OCI-LY1 (cell line): ENCODE measurements around the gene RASSF8.
"Not testable (repeated sequence)": the region's sequence is repeated elsewhere in the genome, so short reads cannot be mapped to it uniquely, and the experiment has no call there.

Experiments
- H2AFZ ChIP-seq: fragments of 200-600 bp; sonication (generic), shearing (Covaris generic); 2 replicates; pipeline ENCODE4 v1.6.0; 2014; ENCODE audit warnings: antibody characterized with exemption, mild to moderate bottlenecking, low read length
- H3F3A ChIP-seq: fragments of 200-600 bp; sonication (generic), shearing (Covaris generic); 2 replicates; pipeline ENCODE4 v1.6.0; 2014; ENCODE audit warnings: mild to moderate bottlenecking, antibody characterized with exemption, low read length, moderate library complexity; ENCODE audit not compliant: insufficient read depth
- H3K27ac ChIP-seq: fragments of 200-600 bp; sonication (generic); 2 replicates; pipeline ENCODE4 v1.5.1; 2014; ENCODE audit warnings: low read length, mixed run types, mild to moderate bottlenecking, low read depth; ENCODE audit not compliant: poor library complexity, severe bottlenecking
- H3K27me3 ChIP-seq: fragments of 200-600 bp; sonication (generic); 2 replicates; pipeline ENCODE4 v1.6.0; 2014; ENCODE audit warnings: antibody characterized with exemption, mild to moderate bottlenecking, low read length, moderate library complexity; ENCODE audit not compliant: insufficient read depth
- H3K36me3 ChIP-seq: fragments of 200-600 bp; sonication (generic); 2 replicates; pipeline ENCODE4 v1.6.1; 2014; ENCODE audit warnings: mild to moderate bottlenecking, antibody characterized with exemption, low read length, moderate library complexity, mixed read lengths; ENCODE audit not compliant: insufficient read depth
- H3K4me1 ChIP-seq: fragments of 200-600 bp; sonication (generic); 2 replicates; pipeline ENCODE4 v1.5.1; 2014; ENCODE audit warnings: mild to moderate bottlenecking, low read length, moderate library complexity; ENCODE audit not compliant: insufficient read depth, severe bottlenecking
- H3K4me2 ChIP-seq: fragments of 200-600 bp; sonication (generic), shearing (Covaris generic); 2 replicates; pipeline ENCODE4 v1.6.1; 2014; ENCODE audit warnings: low read length
- H3K4me3 ChIP-seq: fragments of 200-600 bp; sonication (generic); 2 replicates; pipeline ENCODE4 v1.5.1; 2014; ENCODE audit warnings: low read length, low read depth, mild to moderate bottlenecking, mixed read lengths; ENCODE audit not compliant: poor library complexity, severe bottlenecking
- H3K79me2 ChIP-seq: fragments of 200-600 bp; shearing (Covaris generic); 2 replicates; pipeline ENCODE4 v1.6.1; 2016; ENCODE audit warnings: mixed run types, low read length, mixed read lengths; ENCODE audit not compliant: insufficient read depth
- H3K9ac ChIP-seq: fragments of 200-600 bp; sonication (generic), shearing (Covaris generic); 2 replicates; pipeline ENCODE4 v1.6.1; 2014; ENCODE audit warnings: mild to moderate bottlenecking, low read length, mixed read lengths
- H3K9me2 ChIP-seq: fragments of 200-600 bp; sonication (generic), shearing (Covaris generic); 2 replicates; pipeline ENCODE4 v1.6.1; 2014; ENCODE audit warnings: low read depth, mild to moderate bottlenecking, low read length, mixed read lengths
- H3K9me3 ChIP-seq: fragments of 200-600 bp; shearing (Covaris generic); 2 replicates; pipeline ENCODE4 v1.6.1; 2014; ENCODE audit warnings: low read length, mixed read lengths
- H4K20me1 ChIP-seq: fragments of 200-600 bp; sonication (generic), shearing (Covaris generic); 2 replicates; pipeline ENCODE4 v1.6.0; 2016; ENCODE audit warnings: mild to moderate bottlenecking, low read length; ENCODE audit not compliant: insufficient read depth
- CTCF ChIP-seq: fragments of 200-600 bp; sonication (generic), shearing (Covaris generic); IDR thresholded peaks from 2 replicates; pipeline ENCODE4 v1.5.1; 2017; ENCODE audit warnings: mild to moderate bottlenecking, antibody characterized with exemption, low read length, moderate library complexity, mixed read lengths
- EZH2 ChIP-seq: fragments of 200-600 bp; sonication (generic), shearing (Covaris generic); IDR thresholded peaks from 2 replicates; pipeline ENCODE4 v1.8.0; 2017; ENCODE audit warnings: borderline replicate concordance, mixed run types, mild to moderate bottlenecking, antibody characterized with exemption, low read length, moderate library complexity, mixed read lengths

Gene RASSF8

DNA sequence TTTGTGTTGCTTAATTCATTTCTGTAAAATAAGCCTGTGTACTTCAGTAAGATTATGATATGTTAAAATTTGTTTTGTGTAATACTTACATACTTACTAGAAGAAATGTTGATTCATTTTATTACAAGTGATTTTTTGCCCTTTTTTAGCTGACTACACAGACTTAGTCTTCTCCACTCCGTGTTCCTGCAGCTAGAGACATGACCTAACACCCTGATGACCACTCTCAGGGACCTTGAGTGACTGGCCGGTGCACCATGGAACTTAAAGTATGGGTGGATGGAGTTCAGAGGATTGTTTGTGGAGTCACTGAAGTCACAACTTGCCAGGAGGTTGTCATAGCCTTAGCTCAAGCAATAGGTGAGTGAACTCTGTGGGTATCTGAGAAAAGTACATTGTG lies 96.6 kb downstream of the RASSF8 start:
- no peaks in the 10 kb centered on the region for H3K36me3 ChIP-seq
- H3K79me2 ChIP-seq, result no peaks in the 10 kb centered on the region
- no peaks in the 10 kb centered on the region for H3K4me1 ChIP-seq
- no peak overlapping the region for H3K4me2 ChIP-seq
- TF ChIP-seq CTCF (no peak), EZH2 (no peak)
- no peaks in the 10 kb centered on the region for H3K9me3 ChIP-seq
- no peak overlapping the region for H3K27ac ChIP-seq
- H3K4me3 ChIP-seq, result no peak overlapping the region
- no peaks in the 10 kb centered on the region for H4K20me1 ChIP-seq
- H3K27me3 ChIP-seq, result no peaks in the 10 kb centered on the region
- H2AFZ ChIP-seq, result no peak overlapping the region
- H3K9me2 ChIP-seq, result no peaks in the 10 kb centered on the region
- no peaks in the 10 kb centered on the region for H3F3A ChIP-seq
- no peak overlapping the region for H3K9ac ChIP-seq

GRCh38 chr12:26056335-26056734 lies 97.9 kb downstream of the RASSF8 start:
- no peaks in the 10 kb centered on the region for H3K9me2 ChIP-seq
- no peaks in the 10 kb centered on the region for H3K27me3 ChIP-seq
- no peak overlapping the region for H3K9ac ChIP-seq
- no peak overlapping the region for H2AFZ ChIP-seq
- no peak overlapping the region for H3K4me3 ChIP-seq
- H3K9me3 ChIP-seq, result no peaks in the 10 kb centered on the region
- H4K20me1 ChIP-seq, result no peaks in the 10 kb centered on the region
- no peaks in the 10 kb centered on the region for H3F3A ChIP-seq
- H3K4me2 ChIP-seq, result no peak overlapping the region
- H3K4me1 ChIP-seq, result no peaks in the 10 kb centered on the region
- no peak overlapping the region for H3K27ac ChIP-seq
- TF ChIP-seq EZH2 (no peak), CTCF (no peak)
- no peaks in the 10 kb centered on the region for H3K79me2 ChIP-seq
- H3K36me3 ChIP-seq, result no peaks in the 10 kb centered on the region

DNA sequence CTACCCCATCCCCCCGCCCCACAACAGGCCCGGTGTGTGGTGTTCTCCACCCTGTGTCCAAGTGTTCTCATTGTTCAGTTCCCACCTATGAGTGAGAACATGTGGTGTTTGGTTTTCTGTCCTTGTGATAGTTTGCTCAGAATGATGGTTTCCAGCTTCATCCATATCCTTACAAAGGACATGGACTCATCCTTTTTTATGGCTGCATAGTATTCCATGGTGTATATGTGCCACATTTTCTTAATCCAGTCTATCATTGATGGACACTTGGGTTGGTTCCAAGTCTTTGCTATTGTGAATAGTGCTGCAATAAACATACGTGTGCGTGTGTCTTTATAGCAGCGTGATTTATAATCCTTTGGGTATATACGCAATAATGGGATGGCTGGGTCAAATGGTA lies 98.8 kb downstream of the RASSF8 start:
- H4K20me1 ChIP-seq, H3K36me3 ChIP-seq, H3K9me2 ChIP-seq, H3K27me3 ChIP-seq, H3K79me2 ChIP-seq, H3K4me3 ChIP-seq, H3F3A ChIP-seq, H3K9ac ChIP-seq, H2AFZ ChIP-seq, H3K9me3 ChIP-seq, H3K27ac ChIP-seq, H3K4me2 ChIP-seq, H3K4me1 ChIP-seq: not testable (repeated sequence)

DNA sequence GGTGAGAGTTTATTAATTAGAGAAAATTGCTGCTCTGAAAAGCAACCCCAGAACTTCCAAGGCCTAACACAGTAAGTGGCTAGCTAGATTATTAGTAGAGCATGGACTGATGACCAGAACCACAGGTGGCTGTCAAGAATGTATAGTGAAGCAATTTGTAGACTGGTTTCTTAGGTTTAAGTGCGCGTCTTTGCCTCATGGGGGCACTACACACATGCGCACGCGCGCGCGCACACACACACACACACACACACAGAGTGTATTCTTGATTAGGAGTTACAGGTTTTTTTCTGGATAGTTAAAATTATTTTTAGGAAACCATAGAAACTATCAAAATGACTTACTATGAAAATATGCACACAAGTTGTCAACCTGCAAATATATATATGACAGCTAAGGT lies 99.8 kb downstream of the RASSF8 start:
- Histone ChIP-seq H3K9ac (no peak overlapping the region), H3K9me3 (no peaks in the 10 kb centered on the region), H3K4me3 (no peak overlapping the region), H3K27ac (no peak overlapping the region), H3F3A (no peaks in the 10 kb centered on the region), H3K9me2 (no peaks in the 10 kb centered on the region), H3K27me3 (no peaks in the 10 kb centered on the region), H3K4me1 (no peaks in the 10 kb centered on the region), H3K4me2 (no peak overlapping the region), H2AFZ (no peak overlapping the region), H3K36me3 (no peaks in the 10 kb centered on the region), H3K79me2 (no peaks in the 10 kb centered on the region), H4K20me1 (no peaks in the 10 kb centered on the region)
- TF ChIP-seq CTCF, result peak; percentile 76
- no peak for TF ChIP-seq EZH2
